Measurements from ENCODE around the gene USF3. TPM values are rescaled to one million over a fixed set of nuclear protein-coding genes. Genes with fewer than 3 reads are reported as not detected.

USF3 gene
- total and polyA plus RNA-seq, 4 donors, result 4.6 to 16.0 (median 11.4) TPM

DNA sequence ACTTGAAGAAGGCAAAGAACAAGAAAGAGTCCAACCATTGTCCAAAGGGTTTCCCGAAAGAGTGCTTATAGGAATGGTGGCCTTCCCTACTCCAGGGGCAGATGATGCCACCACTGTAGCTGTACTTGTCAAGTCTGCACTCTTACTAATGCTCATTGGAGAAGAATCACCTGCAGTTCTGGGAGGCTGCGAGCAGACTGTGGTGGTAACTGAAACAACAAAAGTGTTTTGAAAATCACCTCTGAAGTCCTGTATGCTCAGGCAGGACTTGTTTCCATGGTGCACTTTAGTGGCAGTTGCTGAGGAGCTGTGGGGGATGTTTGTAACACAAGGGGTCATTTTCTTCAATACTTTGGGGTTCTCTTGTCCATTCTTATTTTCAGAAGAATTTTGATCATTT, 36.0 kb downstream of the USF3 start:
- H3K9ac ChIP-seq (ENCODE audit: low read depth in 1 of 2, low read length in 2 of 2), result no peak overlapping the region
- H3K27me3 ChIP-seq (ENCODE audit: control insufficient read depth in 4 of 4, insufficient read depth in 4 of 4, low read length in 3 of 4), result no peaks in the 10 kb centered on the region
- H3K36me3 ChIP-seq (ENCODE audit: control insufficient read depth in 4 of 4, insufficient read depth in 3 of 4, low read depth in 1 of 4, low read length in 3 of 4), result peaks cover 4 to 13% (median 8%) of the 10 kb centered on the region in 4 donors
- TF ChIP-seq, protein P1, sequence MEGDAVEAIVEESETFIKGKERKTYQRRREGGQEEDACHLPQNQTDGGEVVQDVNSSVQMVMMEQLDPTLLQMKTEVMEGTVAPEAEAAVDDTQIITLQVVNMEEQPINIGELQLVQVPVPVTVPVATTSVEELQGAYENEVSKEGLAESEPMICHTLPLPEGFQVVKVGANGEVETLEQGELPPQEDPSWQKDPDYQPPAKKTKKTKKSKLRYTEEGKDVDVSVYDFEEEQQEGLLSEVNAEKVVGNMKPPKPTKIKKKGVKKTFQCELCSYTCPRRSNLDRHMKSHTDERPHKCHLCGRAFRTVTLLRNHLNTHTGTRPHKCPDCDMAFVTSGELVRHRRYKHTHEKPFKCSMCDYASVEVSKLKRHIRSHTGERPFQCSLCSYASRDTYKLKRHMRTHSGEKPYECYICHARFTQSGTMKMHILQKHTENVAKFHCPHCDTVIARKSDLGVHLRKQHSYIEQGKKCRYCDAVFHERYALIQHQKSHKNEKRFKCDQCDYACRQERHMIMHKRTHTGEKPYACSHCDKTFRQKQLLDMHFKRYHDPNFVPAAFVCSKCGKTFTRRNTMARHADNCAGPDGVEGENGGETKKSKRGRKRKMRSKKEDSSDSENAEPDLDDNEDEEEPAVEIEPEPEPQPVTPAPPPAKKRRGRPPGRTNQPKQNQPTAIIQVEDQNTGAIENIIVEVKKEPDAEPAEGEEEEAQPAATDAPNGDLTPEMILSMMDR (IDR thresholded peaks at IDR 0.05; ENCODE audit: low read depth, low read length, missing input control), result no peak
- TF ChIP-seq FOXA2 (IDR thresholded peaks at IDR 0.05), result no peak
- no peak for TF ChIP-seq HNF4A (conservative IDR thresholded peaks at IDR 0.05)
- TF ChIP-seq, protein P2, sequence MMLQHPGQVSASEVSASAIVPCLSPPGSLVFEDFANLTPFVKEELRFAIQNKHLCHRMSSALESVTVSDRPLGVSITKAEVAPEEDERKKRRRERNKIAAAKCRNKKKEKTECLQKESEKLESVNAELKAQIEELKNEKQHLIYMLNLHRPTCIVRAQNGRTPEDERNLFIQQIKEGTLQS (IDR thresholded peaks at IDR 0.05), result no peak
- TF ChIP-seq YY1 (IDR thresholded peaks at IDR 0.05), result no peak
- H3K27ac ChIP-seq (ENCODE audit: low read depth in 1 of 2, low read length in 2 of 2), result peak overlapping the region in 1 of 2 donors; percentile 16
- no peaks in the 10 kb centered on the region for H3K9me3 ChIP-seq (ENCODE audit: control insufficient read depth in 4 of 4, low read length in 3 of 4)
- H3K4me3 ChIP-seq (ENCODE audit: low read depth in 1 of 3, low read length in 3 of 3), result no peak overlapping the region
- 98% methylated on average over 2 of the region's 2 CpGs for WGBS
- peaks cover 6 to 29% (median 20%) of the 10 kb centered on the region in 4 donors for H3K4me1 ChIP-seq (ENCODE audit: control insufficient read depth in 4 of 4, insufficient read depth in 4 of 4, low read length in 3 of 4)
- no peak for DNase-seq (ENCODE audit: low spot score)

DNA sequence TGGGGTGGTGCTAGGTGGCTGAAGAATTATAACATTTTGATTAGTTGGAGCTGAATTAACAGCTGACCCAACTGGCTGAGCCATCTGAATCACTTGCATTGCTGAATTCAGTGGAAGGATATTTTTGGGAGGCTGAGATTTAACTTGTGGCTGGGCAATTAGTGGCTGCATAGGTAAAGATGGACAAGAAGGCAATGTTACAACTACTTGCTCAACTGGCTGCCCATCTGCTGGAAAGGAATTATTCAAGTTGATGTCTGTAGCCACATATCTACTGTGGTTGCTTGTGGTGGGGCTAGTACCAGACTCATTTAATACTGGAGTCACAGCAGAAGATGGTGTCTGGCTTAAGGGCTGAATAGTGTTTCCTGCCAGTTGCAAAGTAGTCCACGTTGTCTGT, 36.4 kb downstream of the USF3 start:
- Histone ChIP-seq H3K27ac (ENCODE audit: low read depth in 1 of 2, low read length in 2 of 2) (no peak overlapping the region), H3K9ac (ENCODE audit: low read depth in 1 of 2, low read length in 2 of 2) (no peak overlapping the region), H3K9me3 (ENCODE audit: control insufficient read depth in 4 of 4, low read length in 3 of 4) (no peaks in the 10 kb centered on the region), H3K4me3 (ENCODE audit: low read depth in 1 of 3, low read length in 3 of 3) (no peak overlapping the region), H3K27me3 (ENCODE audit: control insufficient read depth in 4 of 4, insufficient read depth in 4 of 4, low read length in 3 of 4) (no peaks in the 10 kb centered on the region), H3K36me3 (ENCODE audit: control insufficient read depth in 4 of 4, insufficient read depth in 3 of 4, low read depth in 1 of 4, low read length in 3 of 4) (peaks cover 4 to 13% (median 6%) of the 10 kb centered on the region in 4 donors), H3K4me1 (ENCODE audit: control insufficient read depth in 4 of 4, insufficient read depth in 4 of 4, low read length in 3 of 4) (peaks cover 6 to 32% (median 20%) of the 10 kb centered on the region in 4 donors)
- DNase-seq (ENCODE audit: low spot score), result no peak
- TF ChIP-seq, protein P3, sequence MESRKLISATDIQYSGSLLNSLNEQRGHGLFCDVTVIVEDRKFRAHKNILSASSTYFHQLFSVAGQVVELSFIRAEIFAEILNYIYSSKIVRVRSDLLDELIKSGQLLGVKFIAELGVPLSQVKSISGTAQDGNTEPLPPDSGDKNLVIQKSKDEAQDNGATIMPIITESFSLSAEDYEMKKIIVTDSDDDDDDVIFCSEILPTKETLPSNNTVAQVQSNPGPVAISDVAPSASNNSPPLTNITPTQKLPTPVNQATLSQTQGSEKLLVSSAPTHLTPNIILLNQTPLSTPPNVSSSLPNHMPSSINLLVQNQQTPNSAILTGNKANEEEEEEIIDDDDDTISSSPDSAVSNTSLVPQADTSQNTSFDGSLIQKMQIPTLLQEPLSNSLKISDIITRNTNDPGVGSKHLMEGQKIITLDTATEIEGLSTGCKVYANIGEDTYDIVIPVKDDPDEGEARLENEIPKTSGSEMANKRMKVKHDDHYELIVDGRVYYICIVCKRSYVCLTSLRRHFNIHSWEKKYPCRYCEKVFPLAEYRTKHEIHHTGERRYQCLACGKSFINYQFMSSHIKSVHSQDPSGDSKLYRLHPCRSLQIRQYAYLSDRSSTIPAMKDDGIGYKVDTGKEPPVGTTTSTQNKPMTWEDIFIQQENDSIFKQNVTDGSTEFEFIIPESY (IDR thresholded peaks at IDR 0.05), result no peak
- no peak for TF ChIP-seq FOXA2 (IDR thresholded peaks at IDR 0.05)
- TF ChIP-seq HNF4A (conservative IDR thresholded peaks at IDR 0.05), result no peak
- TF ChIP-seq RXRA (IDR thresholded peaks at IDR 0.05), result no peak
- no peak for TF ChIP-seq RAD21 (IDR thresholded peaks at IDR 0.05)
- TF ChIP-seq YY1 (IDR thresholded peaks at IDR 0.05), result no peak
- TF ChIP-seq, protein P4, sequence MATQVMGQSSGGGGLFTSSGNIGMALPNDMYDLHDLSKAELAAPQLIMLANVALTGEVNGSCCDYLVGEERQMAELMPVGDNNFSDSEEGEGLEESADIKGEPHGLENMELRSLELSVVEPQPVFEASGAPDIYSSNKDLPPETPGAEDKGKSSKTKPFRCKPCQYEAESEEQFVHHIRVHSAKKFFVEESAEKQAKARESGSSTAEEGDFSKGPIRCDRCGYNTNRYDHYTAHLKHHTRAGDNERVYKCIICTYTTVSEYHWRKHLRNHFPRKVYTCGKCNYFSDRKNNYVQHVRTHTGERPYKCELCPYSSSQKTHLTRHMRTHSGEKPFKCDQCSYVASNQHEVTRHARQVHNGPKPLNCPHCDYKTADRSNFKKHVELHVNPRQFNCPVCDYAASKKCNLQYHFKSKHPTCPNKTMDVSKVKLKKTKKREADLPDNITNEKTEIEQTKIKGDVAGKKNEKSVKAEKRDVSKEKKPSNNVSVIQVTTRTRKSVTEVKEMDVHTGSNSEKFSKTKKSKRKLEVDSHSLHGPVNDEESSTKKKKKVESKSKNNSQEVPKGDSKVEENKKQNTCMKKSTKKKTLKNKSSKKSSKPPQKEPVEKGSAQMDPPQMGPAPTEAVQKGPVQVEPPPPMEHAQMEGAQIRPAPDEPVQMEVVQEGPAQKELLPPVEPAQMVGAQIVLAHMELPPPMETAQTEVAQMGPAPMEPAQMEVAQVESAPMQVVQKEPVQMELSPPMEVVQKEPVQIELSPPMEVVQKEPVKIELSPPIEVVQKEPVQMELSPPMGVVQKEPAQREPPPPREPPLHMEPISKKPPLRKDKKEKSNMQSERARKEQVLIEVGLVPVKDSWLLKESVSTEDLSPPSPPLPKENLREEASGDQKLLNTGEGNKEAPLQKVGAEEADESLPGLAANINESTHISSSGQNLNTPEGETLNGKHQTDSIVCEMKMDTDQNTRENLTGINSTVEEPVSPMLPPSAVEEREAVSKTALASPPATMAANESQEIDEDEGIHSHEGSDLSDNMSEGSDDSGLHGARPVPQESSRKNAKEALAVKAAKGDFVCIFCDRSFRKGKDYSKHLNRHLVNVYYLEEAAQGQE (IDR thresholded peaks at IDR 0.05), result no peak
- TF ChIP-seq, protein P5, sequence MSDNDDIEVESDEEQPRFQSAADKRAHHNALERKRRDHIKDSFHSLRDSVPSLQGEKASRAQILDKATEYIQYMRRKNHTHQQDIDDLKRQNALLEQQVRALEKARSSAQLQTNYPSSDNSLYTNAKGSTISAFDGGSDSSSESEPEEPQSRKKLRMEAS (IDR thresholded peaks at IDR 0.05), result no peak
- no peak for TF ChIP-seq NR2F2 (IDR thresholded peaks at IDR 0.05)
- TF ChIP-seq SP1 (IDR thresholded peaks at IDR 0.05), result no peak
- WGBS, result 98% methylated on average over 1 of the region's 1 CpG

Measured in liver (tissue), 9 donors.